ENCODE measurements around the gene C1orf74.

Gene C1orf74

DNA sequence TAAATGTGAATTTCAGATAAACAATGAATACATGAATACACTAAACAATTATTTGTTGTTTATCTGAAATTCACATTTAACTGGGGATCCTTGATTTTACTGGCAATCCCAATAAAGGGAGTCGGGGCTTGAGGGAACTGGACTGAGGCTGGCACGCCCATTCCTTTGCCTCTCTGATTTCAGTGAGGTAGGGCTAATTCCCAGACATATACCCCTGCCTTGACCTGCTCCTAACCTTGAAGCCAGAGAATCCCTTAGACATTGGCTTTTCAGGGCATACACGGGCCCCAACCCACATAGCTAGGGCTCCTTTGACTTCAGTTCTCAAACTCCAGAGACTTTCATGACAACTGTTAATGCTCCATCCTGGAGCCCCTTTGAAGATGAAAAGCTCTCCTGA lies 32.6 kb upstream of the C1orf74 start:
- Histone ChIP-seq H3K4me3 (ENCODE audit: low read length) (no peak overlapping the region), H3K4me1 (ENCODE audit: control insufficient read depth, insufficient read depth, low read length) (no peaks in the 10 kb centered on the region), H3K9me3 (ENCODE audit: control insufficient read depth, low read length) (no peaks in the 10 kb centered on the region), H3K9ac (ENCODE audit: low read length) (no peak overlapping the region), H3K36me3 (ENCODE audit: control insufficient read depth, insufficient read depth, low read length) (no peaks in the 10 kb centered on the region), H3K27me3 (ENCODE audit: control insufficient read depth, insufficient read depth, low read length) (no peaks in the 10 kb centered on the region)

DNA sequence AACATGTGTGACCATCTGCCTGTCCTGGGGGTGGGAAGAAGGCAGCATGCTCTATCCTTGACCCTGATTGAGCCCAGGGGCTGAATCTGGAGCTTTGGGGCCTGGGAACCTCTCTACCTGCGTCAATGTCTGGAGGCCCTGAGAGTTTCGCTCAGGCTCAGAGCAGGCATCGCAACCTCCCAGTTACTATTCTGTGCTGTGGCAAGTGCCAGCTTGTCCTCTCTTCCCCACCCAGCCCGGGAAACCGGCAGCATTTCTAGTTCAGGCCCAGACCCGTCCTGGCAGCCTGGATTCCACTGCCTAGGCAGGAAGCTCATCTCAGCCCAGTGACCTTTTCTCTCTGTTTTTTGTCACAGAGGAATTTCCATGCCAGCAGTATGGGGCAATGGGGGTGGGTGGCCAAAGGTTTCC lies 31.6 kb upstream of the C1orf74 start:
- no peaks in the 10 kb centered on the region for H3K36me3 ChIP-seq (ENCODE audit: control insufficient read depth, insufficient read depth, low read length)
- no peak overlapping the region for H3K4me3 ChIP-seq (ENCODE audit: low read length)
- H3K9ac ChIP-seq (ENCODE audit: low read length): no peak overlapping the region
- no peaks in the 10 kb centered on the region for H3K4me1 ChIP-seq (ENCODE audit: control insufficient read depth, insufficient read depth, low read length)
- H3K9me3 ChIP-seq (ENCODE audit: control insufficient read depth, low read length): no peaks in the 10 kb centered on the region
- H3K27me3 ChIP-seq (ENCODE audit: control insufficient read depth, insufficient read depth, low read length): no peaks in the 10 kb centered on the region

DNA sequence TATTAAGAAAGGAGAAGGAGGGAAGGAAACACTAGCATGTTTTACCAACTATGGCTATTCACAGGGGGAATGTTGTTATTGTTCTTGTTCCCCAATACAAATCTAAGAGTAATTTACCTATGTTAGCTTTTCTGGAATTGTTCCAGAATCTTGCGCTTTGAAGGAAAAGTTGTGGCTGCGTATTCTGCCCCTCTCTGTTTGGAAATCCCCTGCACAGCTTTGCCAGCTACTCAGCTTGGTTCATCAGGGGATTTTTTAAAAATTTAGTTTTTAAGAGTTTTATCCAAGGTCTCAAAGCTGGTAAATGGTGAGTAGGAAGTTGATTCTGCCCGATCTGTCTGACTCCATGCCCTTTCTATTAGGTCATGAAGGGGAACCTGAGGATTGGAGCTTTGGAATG lies 31.1 kb upstream of the C1orf74 start:
- no peaks in the 10 kb centered on the region for H3K36me3 ChIP-seq (ENCODE audit: control insufficient read depth, insufficient read depth, low read length)

DNA sequence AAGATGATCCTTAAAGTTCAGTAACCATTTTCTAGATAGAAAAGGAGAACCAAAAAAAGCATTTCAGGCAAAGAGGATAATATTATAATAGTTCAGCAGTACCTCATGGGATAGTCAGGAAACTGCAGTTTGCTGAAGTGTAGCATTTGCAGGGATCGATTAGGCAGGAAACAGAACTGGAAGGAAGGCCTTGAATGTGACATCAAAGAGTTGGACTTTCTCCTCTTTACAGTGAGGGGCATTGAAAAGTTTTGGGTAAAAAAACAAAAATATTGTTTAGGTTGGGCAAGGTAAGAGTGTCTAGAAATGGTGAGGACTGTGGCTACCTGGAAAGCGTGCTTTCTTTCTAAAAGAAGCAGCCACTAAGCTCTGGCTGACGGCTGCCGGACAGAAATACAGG lies 29.5 kb upstream of the C1orf74 start:
- Histone ChIP-seq H3K4me1 (ENCODE audit: control insufficient read depth, insufficient read depth, low read length) (no peaks in the 10 kb centered on the region), H3K36me3 (ENCODE audit: control insufficient read depth, insufficient read depth, low read length) (no peaks in the 10 kb centered on the region), H3K4me3 (ENCODE audit: low read length) (no peak overlapping the region), H3K9ac (ENCODE audit: low read length) (no peak overlapping the region), H3K9me3 (ENCODE audit: control insufficient read depth, low read length) (no peaks in the 10 kb centered on the region), H3K27me3 (ENCODE audit: control insufficient read depth, insufficient read depth, low read length) (no peaks in the 10 kb centered on the region)

More for the DNA sequence above, 31.1 kb upstream of the C1orf74 start:
- no peaks in the 10 kb centered on the region for H3K27me3 ChIP-seq (ENCODE audit: control insufficient read depth, insufficient read depth, low read length)
- H3K9ac ChIP-seq (ENCODE audit: low read length): no peak overlapping the region
- H3K9me3 ChIP-seq (ENCODE audit: control insufficient read depth, low read length): no peaks in the 10 kb centered on the region
- H3K4me1 ChIP-seq (ENCODE audit: control insufficient read depth, insufficient read depth, low read length): no peaks in the 10 kb centered on the region
- H3K4me3 ChIP-seq (ENCODE audit: low read length): no peak overlapping the region

- H3K27me3 ChIP-seq (ENCODE audit: control insufficient read depth, insufficient read depth, low read length): no peaks in the 10 kb centered on the region
- no peaks in the 10 kb centered on the region for H3K36me3 ChIP-seq (ENCODE audit: control insufficient read depth, insufficient read depth, low read length)
- no peak overlapping the region for H3K4me3 ChIP-seq (ENCODE audit: low read length)
- peaks cover 16% of the 10 kb centered on the region for H3K4me1 ChIP-seq (ENCODE audit: control insufficient read depth, insufficient read depth, low read length)
- H3K9me3 ChIP-seq (ENCODE audit: control insufficient read depth, low read length): no peaks in the 10 kb centered on the region
- H3K9ac ChIP-seq (ENCODE audit: low read length): no peak overlapping the region
Measured at GRCh38 chr1:209810783-209811182, 26.4 kb upstream of the C1orf74 start.

DNA sequence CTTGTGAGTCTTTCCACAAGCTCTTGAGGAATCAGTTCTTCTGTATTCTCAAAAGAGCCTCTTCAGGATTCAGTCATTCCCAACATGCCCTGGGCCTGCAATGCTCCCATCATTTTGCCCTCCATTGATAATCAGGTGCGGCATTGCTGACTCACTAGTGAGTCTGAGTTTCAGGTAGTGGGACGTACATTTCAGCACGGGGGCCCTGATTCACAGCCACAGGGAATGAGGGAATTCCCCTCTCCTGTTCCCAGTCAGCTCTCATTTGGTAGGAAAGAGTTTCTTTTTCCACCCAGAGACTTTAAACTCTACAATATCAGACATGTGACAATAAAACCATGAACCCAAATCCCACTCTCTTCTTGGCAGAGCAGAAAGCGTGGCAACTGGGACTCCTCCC lies 25.3 kb upstream of the C1orf74 start:
- peaks cover 19% of the 10 kb centered on the region for H3K4me1 ChIP-seq (ENCODE audit: control insufficient read depth, insufficient read depth, low read length)
- H3K36me3 ChIP-seq (ENCODE audit: control insufficient read depth, insufficient read depth, low read length): no peaks in the 10 kb centered on the region
- H3K4me3 ChIP-seq (ENCODE audit: low read length): no peak overlapping the region
- no peak overlapping the region for H3K9ac ChIP-seq (ENCODE audit: low read length)
- no peaks in the 10 kb centered on the region for H3K27me3 ChIP-seq (ENCODE audit: control insufficient read depth, insufficient read depth, low read length)
- H3K9me3 ChIP-seq (ENCODE audit: control insufficient read depth, low read length): no peaks in the 10 kb centered on the region

DNA sequence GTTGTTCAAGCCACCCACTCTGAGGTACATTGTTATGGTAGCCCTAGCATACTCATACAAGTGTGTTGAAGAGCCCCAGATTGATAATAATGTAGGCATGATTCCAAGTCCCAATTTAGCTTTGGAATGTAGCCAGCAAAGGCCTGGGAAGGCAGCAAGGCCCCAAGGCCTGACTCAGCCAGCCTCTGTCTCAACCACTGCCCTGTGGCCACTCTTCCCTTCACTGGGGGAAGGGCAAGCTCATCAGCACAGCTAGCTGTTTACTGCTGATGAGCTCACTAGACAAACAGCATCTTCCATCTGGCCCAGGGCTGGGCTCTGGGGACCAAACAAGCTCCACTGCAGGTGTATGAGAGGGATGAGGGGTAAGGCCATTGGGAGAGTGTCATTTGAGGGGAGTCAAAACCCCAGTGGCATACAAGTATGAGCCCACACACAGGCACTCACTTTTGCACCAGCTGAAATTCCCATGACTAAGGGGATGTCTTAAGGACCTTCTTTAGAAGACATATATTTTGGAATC lies 23.8 kb upstream of the C1orf74 start:
- no peaks in the 10 kb centered on the region for H3K9me3 ChIP-seq (ENCODE audit: control insufficient read depth, low read length)
- H3K36me3 ChIP-seq (ENCODE audit: control insufficient read depth, insufficient read depth, low read length): no peaks in the 10 kb centered on the region
- no peak overlapping the region for H3K9ac ChIP-seq (ENCODE audit: low read length)
- no peak overlapping the region for H3K4me3 ChIP-seq (ENCODE audit: low read length)
- peaks cover 31% of the 10 kb centered on the region for H3K4me1 ChIP-seq (ENCODE audit: control insufficient read depth, insufficient read depth, low read length)
- no peaks in the 10 kb centered on the region for H3K27me3 ChIP-seq (ENCODE audit: control insufficient read depth, insufficient read depth, low read length)

DNA sequence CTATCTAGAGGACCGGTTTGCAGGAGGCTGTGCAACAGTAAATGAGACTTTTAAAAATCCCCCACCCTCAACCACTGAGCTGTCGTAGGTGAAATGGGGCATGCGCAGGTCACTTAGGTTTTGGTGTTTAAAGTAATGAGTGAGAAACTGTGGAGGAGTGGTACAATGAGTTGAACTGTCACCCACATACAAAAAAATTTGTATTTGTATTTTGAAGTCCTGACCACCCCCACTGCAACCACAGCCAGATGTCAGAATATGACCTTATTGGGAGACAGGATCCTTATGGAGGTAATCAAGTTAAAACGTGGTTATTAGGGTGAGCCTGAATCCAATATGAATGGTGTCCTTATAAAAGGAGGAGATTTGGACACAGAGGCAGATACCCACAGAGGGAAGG lies 23.1 kb upstream of the C1orf74 start:
- Histone ChIP-seq H3K9me3 (ENCODE audit: control insufficient read depth, low read length) (no peaks in the 10 kb centered on the region), H3K4me1 (ENCODE audit: control insufficient read depth, insufficient read depth, low read length) (peaks cover 37% of the 10 kb centered on the region), H3K27me3 (ENCODE audit: control insufficient read depth, insufficient read depth, low read length) (no peaks in the 10 kb centered on the region), H3K9ac (ENCODE audit: low read length) (no peak overlapping the region), H3K36me3 (ENCODE audit: control insufficient read depth, insufficient read depth, low read length) (no peaks in the 10 kb centered on the region), H3K4me3 (ENCODE audit: low read length) (no peak overlapping the region)

DNA sequence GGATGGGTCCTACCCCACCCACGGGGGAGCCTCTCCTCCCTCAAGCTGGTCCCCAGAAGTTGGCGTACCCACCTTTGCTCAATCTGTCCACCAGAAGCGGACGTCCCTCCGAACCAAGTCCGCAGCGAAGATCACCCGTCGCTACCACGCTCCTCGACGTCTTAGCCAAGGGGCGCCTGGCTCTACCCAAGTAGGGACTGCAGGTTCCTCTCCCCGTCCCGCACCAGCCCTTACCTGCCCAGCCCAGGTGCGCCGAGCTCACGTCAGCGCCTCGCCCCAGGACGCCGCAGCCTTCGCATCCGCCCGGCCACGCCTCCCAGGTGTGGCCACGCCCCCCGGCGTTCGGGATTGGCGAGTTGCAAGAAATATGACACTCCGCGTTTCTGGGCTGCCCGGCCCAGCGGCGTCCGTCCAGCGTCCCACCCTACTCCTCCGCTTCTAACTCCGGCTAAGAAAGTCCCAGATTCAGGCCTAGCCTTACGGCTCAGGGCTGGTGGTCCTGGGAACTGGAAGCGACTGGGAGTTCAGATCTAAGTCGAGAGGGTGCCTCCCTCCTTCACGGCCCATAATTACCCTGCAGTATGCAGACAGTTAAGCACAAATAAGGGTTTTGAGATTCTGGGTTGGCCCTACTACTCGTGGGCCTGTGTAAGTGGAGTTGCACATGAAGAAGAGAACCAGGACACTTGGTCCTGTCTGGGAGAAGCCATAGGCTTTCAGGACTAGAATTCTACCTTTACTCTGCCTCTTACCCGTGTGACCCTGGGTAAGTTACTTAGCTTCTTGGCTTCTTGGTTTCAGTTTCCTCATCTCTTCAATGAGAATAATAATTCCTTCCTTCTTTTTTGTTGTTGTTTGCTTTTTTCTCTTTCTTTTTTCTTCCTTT lies 21.8 kb upstream of the C1orf74 start, which contains the start of gene IRF6:
TSS of gene IRF6 (minus strand) at position 268 of the 886 bp plus-strand sequence. CDS start 4,729 bp downstream, outside the sequence.
- Histone ChIP-seq H3K9ac (ENCODE audit: low read length) (peak within 1 kb of the TSS; percentile 99), H3K4me1 (ENCODE audit: control insufficient read depth, insufficient read depth, low read length) (peaks cover 50% of the 10 kb centered on the region)

GRCh38 chr1:209805341-209805781 lies 21.0 kb upstream of the C1orf74 start:
- no peaks in the 10 kb centered on the region for H3K27me3 ChIP-seq (ENCODE audit: control insufficient read depth, insufficient read depth, low read length)
- peak overlapping the region; percentile 93 for H3K4me3 ChIP-seq (ENCODE audit: low read length)
- peaks cover 50% of the 10 kb centered on the region for H3K4me1 ChIP-seq (ENCODE audit: control insufficient read depth, insufficient read depth, low read length)
- H3K9ac ChIP-seq (ENCODE audit: low read length): peak overlapping the region; percentile 99
- no peaks in the 10 kb centered on the region for H3K9me3 ChIP-seq (ENCODE audit: control insufficient read depth, low read length)
- H3K36me3 ChIP-seq (ENCODE audit: control insufficient read depth, insufficient read depth, low read length): peaks cover 4% of the 10 kb centered on the region

More for the DNA sequence above, 21.8 kb upstream of the C1orf74 start, which contains the start of gene IRF6:
- no peaks in the 10 kb centered on the region for H3K9me3 ChIP-seq (ENCODE audit: control insufficient read depth, low read length)
- H3K4me3 ChIP-seq (ENCODE audit: low read length): peak within 1 kb of the TSS; percentile 93
- H3K27me3 ChIP-seq (ENCODE audit: control insufficient read depth, insufficient read depth, low read length): no peaks in the 10 kb centered on the region
- H3K36me3 ChIP-seq (ENCODE audit: control insufficient read depth, insufficient read depth, low read length): no peaks in the 10 kb centered on the region

DNA sequence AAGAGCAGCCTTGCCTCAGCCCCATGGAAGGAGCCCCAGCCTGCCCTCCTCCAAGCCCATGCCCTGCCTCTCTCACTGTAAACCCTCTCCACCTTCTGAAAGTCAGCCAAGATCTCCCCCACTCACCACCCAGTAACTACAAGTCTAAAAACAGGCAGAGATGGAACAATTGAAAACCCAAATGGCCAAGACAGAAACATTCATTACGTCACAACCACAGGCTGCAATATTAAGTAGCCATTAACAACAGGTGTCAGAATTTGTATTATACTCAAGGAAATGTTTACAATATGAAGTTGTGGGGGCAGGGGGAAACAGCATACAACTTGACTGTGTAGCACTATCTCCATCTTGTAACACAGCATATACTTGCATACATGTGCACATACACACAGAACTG lies 19.2 kb upstream of the C1orf74 start:
- Histone ChIP-seq H3K27me3 (ENCODE audit: control insufficient read depth, insufficient read depth, low read length) (no peaks in the 10 kb centered on the region), H3K4me1 (ENCODE audit: control insufficient read depth, insufficient read depth, low read length) (peaks cover 50% of the 10 kb centered on the region), H3K4me3 (ENCODE audit: low read length) (no peak overlapping the region), H3K9ac (ENCODE audit: low read length) (no peak overlapping the region), H3K9me3 (ENCODE audit: control insufficient read depth, low read length) (no peaks in the 10 kb centered on the region), H3K36me3 (ENCODE audit: control insufficient read depth, insufficient read depth, low read length) (peaks cover 10% of the 10 kb centered on the region)

- H3K9me3 ChIP-seq (ENCODE audit: control insufficient read depth, low read length): no peaks in the 10 kb centered on the region
- H3K9ac ChIP-seq (ENCODE audit: low read length): no peak overlapping the region
- peaks cover 44% of the 10 kb centered on the region for H3K4me1 ChIP-seq (ENCODE audit: control insufficient read depth, insufficient read depth, low read length)
- H3K4me3 ChIP-seq (ENCODE audit: low read length): no peak overlapping the region
- H3K36me3 ChIP-seq (ENCODE audit: control insufficient read depth, insufficient read depth, low read length): peaks cover 10% of the 10 kb centered on the region
- H3K27me3 ChIP-seq (ENCODE audit: control insufficient read depth, insufficient read depth, low read length): no peaks in the 10 kb centered on the region
Measured at GRCh38 chr1:209802780-209803152, 18.4 kb upstream of the C1orf74 start.
